Vagina (tissue), 2 donors: ENCODE measurements around the gene ZFAND2A. TPM values are rescaled to one million over a fixed set of nuclear protein-coding genes. Genes with fewer than 3 reads are reported as not detected.

Experiments
- DNase-seq, 2 donors: peaks; one replicate each; pipeline ENCODE4 v3.0.0-alpha.2; 2017; ENCODE audit errors: extremely low spot score in 2 of 2
- H3K27ac ChIP-seq: fragments of 200-600 bp; sonication (generic); one replicate; pipeline ENCODE4 v1.5.1; 2019
- H3K27me3 ChIP-seq: fragments of 200-600 bp; sonication (generic); one replicate; pipeline ENCODE4 v1.5.1; 2019
- H3K36me3 ChIP-seq, 2 donors: fragments of 200-600 bp; sonication (generic); one replicate each; pipeline ENCODE4 v1.5.1; 2017 to 2019
- H3K4me1 ChIP-seq: fragments of 200-600 bp; sonication (generic); one replicate; pipeline ENCODE4 v1.5.1; 2019
- H3K4me3 ChIP-seq, 2 donors: fragments of 200-600 bp; sonication (generic); 1 replicate in 1 of 2; 2 replicates in 1 of 2; pipeline ENCODE4 v1.5.1; 2016 to 2019
- H3K9me3 ChIP-seq: fragments of 200-600 bp; sonication (generic); one replicate; pipeline ENCODE4 v1.5.1; 2019
- POLR2A ChIP-seq, 2 donors: fragments of 450-650 bp; IDR thresholded peaks; one replicate each; pipeline ENCODE4 v1.6.1; 2017; ENCODE audit warnings: antibody characterized with exemption in 2 of 2, mild to moderate bottlenecking in 2 of 2, moderate library complexity in 2 of 2
- POLR2AphosphoS5 ChIP-seq, 2 donors: sonication (generic); formaldehyde crosslinking; IDR thresholded peaks; one replicate each; pipeline ENCODE4 v1.9.0; 2017; ENCODE audit warnings: antibody characterized with exemption in 2 of 2, mild to moderate bottlenecking in 2 of 2, low read depth in 1 of 2; ENCODE audit not compliant: insufficient read depth in 1 of 2
- intact Hi-C: fragments of 100-400 bp; cut with DNase I; formaldehyde crosslinking; loops from one replicate; pipeline ENCODE4 v1.15.1; 2023
- total RNA-seq: library from RNA; depleted of rRNA; stranded (reverse); fragments of >200 nt; gene quantifications from one replicate; pipeline ENCODE4 v1.2.3, GENCODE V29; 2016
- TF ChIP-seq, protein P1 (sequence below), 3 experiments: fragments of 450-650 bp in 2 of 3; fragments of 200-600 bp in 1 of 3; sonication (generic) in 1 of 3; IDR thresholded peaks; one replicate each; pipeline ENCODE4 v1.5.1; 2017 to 2019; ENCODE audit warnings: antibody characterized with exemption in 3 of 3, mild to moderate bottlenecking in 2 of 3, moderate library complexity in 2 of 3

Gene ZFAND2A
- total RNA-seq, 1 donor from 2014 or later: 30.9 TPM

DNA sequence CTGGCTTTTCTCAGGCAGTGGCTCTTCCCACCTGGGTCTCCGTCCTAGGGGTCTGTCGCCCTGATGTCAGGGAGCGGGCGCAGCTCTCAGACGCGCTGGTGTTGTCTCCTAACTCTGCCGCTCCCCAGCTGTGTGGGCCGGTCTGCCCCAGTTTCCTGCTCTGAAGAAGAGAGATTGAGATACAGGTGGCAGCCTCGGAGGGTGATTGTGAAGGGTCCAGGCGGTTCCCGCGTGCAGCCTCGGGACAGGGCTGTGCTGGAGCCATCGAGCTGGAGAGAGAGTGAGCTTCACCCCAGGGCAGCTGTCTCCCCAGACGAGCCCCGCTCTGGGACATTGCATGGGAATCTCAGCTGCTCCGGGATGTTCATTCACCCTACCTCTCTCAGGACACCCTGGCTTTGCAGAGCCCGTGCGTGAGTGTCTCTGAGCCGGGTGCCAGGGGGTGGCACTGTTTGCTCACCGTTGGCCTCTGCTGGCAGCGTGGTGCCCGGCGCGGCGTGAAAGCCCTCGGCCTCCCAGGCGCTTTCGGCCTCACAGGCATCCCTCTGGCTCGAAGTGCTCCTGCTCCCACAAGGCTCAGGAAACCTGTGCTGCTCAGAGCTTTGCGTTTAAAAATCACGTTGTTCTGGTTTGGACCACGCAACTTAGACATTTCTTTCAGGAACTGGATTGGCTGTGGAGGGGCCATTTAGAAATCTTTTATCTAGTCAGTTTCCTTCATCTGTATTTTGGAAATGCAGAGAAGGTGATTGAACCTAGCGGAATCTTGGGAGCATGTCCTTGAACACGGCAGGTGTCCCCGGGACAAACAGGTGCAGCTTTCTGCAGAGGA, 33.8 kb upstream of the ZFAND2A start:
- peaks cover 7% of the 10 kb centered on the region for H3K4me1 ChIP-seq
- H3K27ac ChIP-seq: no peak overlapping the region
- no peaks in the 10 kb centered on the region for H3K27me3 ChIP-seq
- no peak overlapping the region for H3K4me3 ChIP-seq
- H3K9me3 ChIP-seq: no peaks in the 10 kb centered on the region
- intact Hi-C loops: no loop called here
- DNase-seq: no peak
- no peak for TF ChIP-seq POLR2A (IDR thresholded peaks at IDR 0.05)
- TF ChIP-seq, protein P1, sequence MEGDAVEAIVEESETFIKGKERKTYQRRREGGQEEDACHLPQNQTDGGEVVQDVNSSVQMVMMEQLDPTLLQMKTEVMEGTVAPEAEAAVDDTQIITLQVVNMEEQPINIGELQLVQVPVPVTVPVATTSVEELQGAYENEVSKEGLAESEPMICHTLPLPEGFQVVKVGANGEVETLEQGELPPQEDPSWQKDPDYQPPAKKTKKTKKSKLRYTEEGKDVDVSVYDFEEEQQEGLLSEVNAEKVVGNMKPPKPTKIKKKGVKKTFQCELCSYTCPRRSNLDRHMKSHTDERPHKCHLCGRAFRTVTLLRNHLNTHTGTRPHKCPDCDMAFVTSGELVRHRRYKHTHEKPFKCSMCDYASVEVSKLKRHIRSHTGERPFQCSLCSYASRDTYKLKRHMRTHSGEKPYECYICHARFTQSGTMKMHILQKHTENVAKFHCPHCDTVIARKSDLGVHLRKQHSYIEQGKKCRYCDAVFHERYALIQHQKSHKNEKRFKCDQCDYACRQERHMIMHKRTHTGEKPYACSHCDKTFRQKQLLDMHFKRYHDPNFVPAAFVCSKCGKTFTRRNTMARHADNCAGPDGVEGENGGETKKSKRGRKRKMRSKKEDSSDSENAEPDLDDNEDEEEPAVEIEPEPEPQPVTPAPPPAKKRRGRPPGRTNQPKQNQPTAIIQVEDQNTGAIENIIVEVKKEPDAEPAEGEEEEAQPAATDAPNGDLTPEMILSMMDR (IDR thresholded peaks at IDR 0.05): no peak
- no peak for TF ChIP-seq POLR2AphosphoS5 (IDR thresholded peaks at IDR 0.05; ENCODE audit: insufficient read depth in 1 of 2, low read depth in 1 of 2)
- H3K36me3 ChIP-seq: no peaks in the 10 kb centered on the region

DNA sequence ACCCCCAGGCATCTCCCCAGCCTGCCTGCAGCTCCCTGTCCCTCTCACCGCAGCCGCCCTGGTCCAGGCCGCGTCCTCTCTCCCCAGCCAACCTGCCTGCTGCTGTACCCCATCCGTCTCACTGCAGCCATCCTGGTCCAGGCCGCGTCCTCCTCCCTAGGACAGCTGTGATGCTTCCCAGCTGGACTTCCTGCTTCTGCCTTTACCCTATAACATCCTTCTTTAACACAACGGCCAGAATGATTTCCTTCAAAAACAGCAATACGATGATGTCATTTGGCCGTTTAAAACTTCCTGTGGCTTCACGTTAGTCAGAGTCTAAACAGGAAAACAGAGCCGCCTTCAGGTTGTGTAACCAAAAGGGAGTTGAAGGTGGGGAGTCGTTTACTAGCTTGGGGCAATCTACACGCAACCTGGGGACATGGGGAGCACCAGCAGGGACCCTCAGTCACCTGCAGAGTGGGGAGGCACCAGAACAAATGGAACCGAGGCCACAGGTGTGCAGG, 32.2 kb upstream of the ZFAND2A start:
- intact Hi-C loops: no loop called here

DNA sequence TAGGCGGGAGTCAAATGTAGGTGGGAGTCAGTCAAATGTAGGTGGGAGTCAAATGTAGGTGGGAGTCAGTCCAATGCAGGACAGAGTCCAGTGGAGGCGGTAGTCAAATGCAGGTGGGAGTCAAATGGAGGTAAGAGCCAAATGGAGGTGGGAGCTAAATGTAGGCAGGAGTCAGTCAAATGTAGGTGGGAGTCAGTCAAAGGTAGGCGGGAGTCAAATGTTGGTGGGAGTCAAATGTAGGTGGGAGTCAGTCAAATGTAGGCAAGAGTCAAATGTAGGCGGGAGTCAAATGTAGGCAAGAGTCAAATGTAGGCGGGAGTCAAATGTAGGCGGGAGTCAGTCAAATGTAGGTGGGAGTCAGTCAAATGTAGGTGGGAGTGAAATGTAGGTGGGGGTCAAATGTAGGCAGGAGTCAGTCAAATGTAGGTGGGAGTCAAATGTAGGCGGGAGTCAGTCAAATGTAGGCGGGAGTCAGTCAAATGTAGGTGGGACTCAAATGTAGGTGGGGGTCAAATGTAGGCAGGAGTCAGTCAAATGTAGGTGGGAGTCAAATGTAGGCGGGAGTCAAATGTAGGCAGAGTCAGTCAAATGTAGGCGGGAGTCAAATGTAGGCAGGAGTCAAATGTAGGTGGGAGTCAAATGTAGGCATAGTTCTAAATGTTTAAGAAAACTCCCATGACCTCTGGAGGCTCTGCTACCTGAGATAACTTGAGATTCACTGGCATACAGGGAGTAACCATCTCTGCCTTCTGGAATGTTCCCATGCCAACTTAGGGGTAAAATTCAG, 30.2 kb upstream of the ZFAND2A start:
- TF ChIP-seq POLR2A (IDR thresholded peaks at IDR 0.05): no peak
- no peak for TF ChIP-seq POLR2AphosphoS5 (IDR thresholded peaks at IDR 0.05; ENCODE audit: insufficient read depth in 1 of 2, low read depth in 1 of 2)
- TF ChIP-seq, protein P1 (IDR thresholded peaks at IDR 0.05): no peak
- Histone ChIP-seq H3K4me3 (no peak overlapping the region), H3K36me3 (no peaks in the 10 kb centered on the region), H3K4me1 (no peaks in the 10 kb centered on the region), H3K27me3 (no peaks in the 10 kb centered on the region), H3K27ac (no peak overlapping the region), H3K9me3 (no peaks in the 10 kb centered on the region)
- no peak for DNase-seq
- intact Hi-C loops: no loop called here

More for the DNA sequence above, 32.2 kb upstream of the ZFAND2A start:
- no peaks in the 10 kb centered on the region for H3K27me3 ChIP-seq
- no peak overlapping the region for H3K27ac ChIP-seq
- no peaks in the 10 kb centered on the region for H3K4me1 ChIP-seq
- DNase-seq: no peak
- TF ChIP-seq, protein P1 (IDR thresholded peaks at IDR 0.05): no peak
- no peak for TF ChIP-seq POLR2AphosphoS5 (IDR thresholded peaks at IDR 0.05; ENCODE audit: insufficient read depth in 1 of 2, low read depth in 1 of 2)
- no peak for TF ChIP-seq POLR2A (IDR thresholded peaks at IDR 0.05)
- no peak overlapping the region for H3K4me3 ChIP-seq
- no peaks in the 10 kb centered on the region for H3K36me3 ChIP-seq
- no peaks in the 10 kb centered on the region for H3K9me3 ChIP-seq

DNA sequence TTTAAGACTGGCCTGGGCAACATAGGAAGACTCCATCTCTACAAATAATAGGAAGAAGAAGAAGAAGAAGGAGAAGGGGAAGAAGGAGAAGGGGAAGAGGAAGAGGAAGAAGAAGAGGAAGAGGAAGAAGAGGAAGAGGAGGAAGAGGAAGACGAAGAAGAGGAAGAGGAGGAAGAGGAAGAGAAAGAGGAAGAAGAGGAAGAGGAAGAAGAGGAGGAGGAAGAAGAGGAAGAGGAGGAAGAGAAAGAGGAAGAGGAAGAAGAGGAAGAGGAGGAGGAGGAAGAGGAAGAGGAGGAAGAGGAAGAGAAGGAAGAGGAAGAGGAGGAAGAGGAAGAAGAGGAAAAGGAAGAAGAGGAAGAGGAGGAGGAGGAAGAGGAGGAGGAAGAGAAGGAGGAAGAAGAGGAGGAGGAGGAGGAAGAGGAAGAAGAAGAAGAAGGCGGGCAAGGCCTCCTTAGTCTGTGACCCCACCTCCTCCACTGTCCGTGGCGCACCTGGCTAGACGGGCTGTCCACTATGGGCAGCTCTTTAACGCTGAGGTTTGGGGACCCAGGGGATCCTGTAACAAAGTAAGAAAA, 28.8 kb upstream of the ZFAND2A start:
- H3K27ac ChIP-seq: no peak overlapping the region
- H3K4me1 ChIP-seq: no peaks in the 10 kb centered on the region
- no peak for DNase-seq
- no peak overlapping the region for H3K4me3 ChIP-seq
- no peaks in the 10 kb centered on the region for H3K27me3 ChIP-seq
- H3K36me3 ChIP-seq: no peaks in the 10 kb centered on the region
- H3K9me3 ChIP-seq: no peaks in the 10 kb centered on the region
- no peak for TF ChIP-seq POLR2AphosphoS5 (IDR thresholded peaks at IDR 0.05; ENCODE audit: insufficient read depth in 1 of 2, low read depth in 1 of 2)
- intact Hi-C loops: no loop called here

DNA sequence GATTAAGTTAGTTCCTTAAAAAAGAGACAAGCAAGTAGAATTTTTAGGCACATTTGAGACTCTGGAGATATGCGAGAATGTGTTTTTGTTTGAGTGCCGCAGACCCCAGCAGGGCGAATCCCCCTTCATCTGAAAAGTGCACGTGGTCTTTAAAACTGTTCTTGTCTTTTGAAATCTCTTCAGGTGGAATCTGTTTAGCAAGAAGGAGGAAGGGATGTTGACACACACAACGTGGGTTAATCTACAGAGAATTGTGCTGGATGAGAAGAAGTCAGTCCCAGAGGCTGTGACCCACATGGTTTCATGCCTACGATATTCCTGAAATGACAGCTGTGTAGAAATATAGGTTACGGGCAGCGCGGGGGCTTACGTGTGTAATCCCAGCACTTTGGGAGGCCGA, 27.1 kb upstream of the ZFAND2A start:
- H3K36me3 ChIP-seq: no peaks in the 10 kb centered on the region
- no peak for DNase-seq
- H3K4me3 ChIP-seq: no peak overlapping the region
- H3K9me3 ChIP-seq: no peaks in the 10 kb centered on the region
- H3K27ac ChIP-seq: no peak overlapping the region
- intact Hi-C loops: no loop called here
- TF ChIP-seq, protein P1 (IDR thresholded peaks at IDR 0.05): no peak
- TF ChIP-seq POLR2AphosphoS5 (IDR thresholded peaks at IDR 0.05; ENCODE audit: insufficient read depth in 1 of 2, low read depth in 1 of 2) (no peak), POLR2A (IDR thresholded peaks at IDR 0.05) (no peak)
- H3K27me3 ChIP-seq: no peaks in the 10 kb centered on the region
- H3K4me1 ChIP-seq: no peaks in the 10 kb centered on the region
